HepG2 (cell line): Measurements from ENCODE around the gene ALB. TPM values are rescaled to one million over a fixed set of nuclear protein-coding genes. Genes with fewer than 3 reads are reported as not detected.

Experiments used
- ATF7-NPFF ChIP-seq: sonication (generic); formaldehyde crosslinking; IDR thresholded peaks from 2 replicates; pipeline ENCODE4 v1.8.1; 2023; ENCODE audit warnings: mild to moderate bottlenecking, low read depth, missing genetic modification reagents, moderate library complexity
- ERF ChIP-seq: IDR thresholded peaks from 2 replicates; pipeline ENCODE4 v1.6.1; 2018; ENCODE audit warnings: missing biosample characterization, missing genetic modification reagents
- ETV5 ChIP-seq: IDR thresholded peaks from 2 replicates; pipeline ENCODE4 v1.6.1; 2018; ENCODE audit warnings: missing biosample characterization, missing genetic modification reagents, inconsistent platforms, borderline replicate concordance
- FOSL2 ChIP-seq: sonication (generic); formaldehyde crosslinking; IDR thresholded peaks from 2 replicates; pipeline ENCODE4 v1.4.0; 2020; ENCODE audit warnings: missing genetic modification reagents
- FOXA3 ChIP-seq: IDR thresholded peaks from 2 replicates; pipeline ENCODE4 v1.6.1; 2016; ENCODE audit warnings: missing genetic modification reagents, missing compliant biosample characterization
- HHEX ChIP-seq: IDR thresholded peaks from 2 replicates; pipeline ENCODE4 v1.6.1; 2016; ENCODE audit warnings: control low read depth
- HMG20A ChIP-seq: IDR thresholded peaks from 2 replicates; pipeline ENCODE4 v1.6.1; 2016; ENCODE audit warnings: borderline replicate concordance
- HOXA3 ChIP-seq: sonication (generic); formaldehyde crosslinking; IDR thresholded peaks from 2 replicates; pipeline ENCODE4 v1.5.0; 2020; ENCODE audit warnings: missing genetic modification reagents
- MEIS2 ChIP-seq: sonication (generic); formaldehyde crosslinking; IDR thresholded peaks from 2 replicates; pipeline ENCODE4 v1.9.0; 2021; ENCODE audit warnings: mild to moderate bottlenecking, missing genetic modification reagents
- POGZ ChIP-seq: sonication (generic); formaldehyde crosslinking; IDR thresholded peaks from 2 replicates; pipeline ENCODE4 v1.4.0; 2020; ENCODE audit warnings: mild to moderate bottlenecking, missing genetic modification reagents
- POLR2A ChIP-seq, 2 experiments: IDR thresholded peaks; 2 replicates each; pipeline ENCODE4 v1.6.1; 2011; ENCODE audit warnings: low read depth in 2 of 2, low read length in 2 of 2, mild to moderate bottlenecking in 1 of 2, moderate library complexity in 1 of 2; ENCODE audit not compliant: insufficient read depth in 1 of 2
- SIX1 ChIP-seq: sonication (generic); formaldehyde crosslinking; IDR thresholded peaks from 2 replicates; pipeline ENCODE4 v1.4.0; 2020; ENCODE audit warnings: missing genetic modification reagents, borderline replicate concordance
- SKI ChIP-seq: fragments of 450-650 bp; IDR thresholded peaks from one replicate; pipeline ENCODE4 v1.6.1; 2018; ENCODE audit warnings: mild to moderate bottlenecking; ENCODE audit not compliant: partially characterized antibody
- polyA plus RNA-seq, 8 experiments: library from polyadenylated mRNA; depleted of rRNA in 3 of 8; stranded (reverse) in 7 of 8; unstranded in 1 of 8; fragments of >200 nt; fragmentation: Illumina TruSeq in 4 of 8; extraction: Trizol in 4 of 8; gene quantifications; 2 replicates each; pipeline versions ENCODE4 v1.2.1 to v1.2.3, GENCODE V29; 2011 to 2016; ENCODE audit warnings: low read depth in 4 of 8, missing spikeins in 1 of 8, mixed read lengths in 1 of 8; ENCODE audit not compliant: insufficient read depth in 1 of 8
- total RNA-seq, 5 experiments: library from RNA; depleted of rRNA; stranded (reverse); fragments of >200 nt; fragmentation: Illumina TruSeq; extraction: Trizol; gene quantifications; 2 replicates each; pipeline ENCODE4 v1.2.3, GENCODE V29; 2016; ENCODE audit warnings: low read depth in 1 of 5
- TF ChIP-seq, protein P1 (sequence below): IDR thresholded peaks from 2 replicates; pipeline ENCODE4 v1.6.1; 2016; ENCODE audit warnings: missing biosample characterization, missing genetic modification reagents, low read depth
- TF ChIP-seq, protein P2 (sequence below): sonication (generic); formaldehyde crosslinking; conservative IDR thresholded peaks from 2 replicates; pipeline ENCODE4 v1.4.0; 2020; ENCODE audit warnings: mild to moderate bottlenecking, missing genetic modification reagents, moderate library complexity
- TF ChIP-seq, protein P3 (sequence below): sonication (generic); formaldehyde crosslinking; IDR thresholded peaks from 2 replicates; pipeline ENCODE4 v1.4.0; 2020; ENCODE audit warnings: mild to moderate bottlenecking, low read depth, missing genetic modification reagents
- TF ChIP-seq, protein P4 (sequence below): IDR thresholded peaks from 2 replicates; pipeline ENCODE4 v1.6.1; 2016; ENCODE audit warnings: low read depth
- TF ChIP-seq, protein P5 (sequence below): sonication (generic); formaldehyde crosslinking; IDR thresholded peaks from 2 replicates; pipeline ENCODE4 v1.4.0; 2020; ENCODE audit warnings: missing genetic modification reagents, borderline replicate concordance

Gene ALB
- total and polyA plus RNA-seq, 2 of the 13 experiments (the other 11 are each of a cell fraction or from before 2014, with no cell fraction given) = 22,259 to 22,625 TPM

DNA sequence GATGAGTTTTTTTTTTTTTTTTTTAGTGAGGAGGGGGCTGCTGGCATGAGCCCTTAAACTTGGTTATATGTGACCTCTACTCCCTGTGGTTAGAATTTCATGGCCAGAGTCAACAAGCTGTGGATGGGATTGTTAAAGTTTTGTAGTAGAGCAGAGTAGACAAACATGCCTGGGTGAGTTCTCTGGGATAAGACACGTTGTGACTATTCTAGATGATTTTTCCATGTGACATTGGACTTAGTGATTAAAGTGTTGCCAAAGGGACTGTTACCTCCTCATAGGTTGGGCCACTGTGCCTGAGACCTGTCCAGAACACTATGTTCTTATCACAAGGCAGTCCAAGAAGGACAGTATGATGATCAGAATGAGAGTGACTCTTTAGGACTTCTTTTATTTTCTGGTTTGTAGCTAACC, 28.8 kb upstream of the ALB start (continued):
- TF ChIP-seq SIX1 (CRISPR knock-in tag) = peak; percentile 60; the same call in 1 of the 2 replicates
- TF ChIP-seq, protein P1, sequence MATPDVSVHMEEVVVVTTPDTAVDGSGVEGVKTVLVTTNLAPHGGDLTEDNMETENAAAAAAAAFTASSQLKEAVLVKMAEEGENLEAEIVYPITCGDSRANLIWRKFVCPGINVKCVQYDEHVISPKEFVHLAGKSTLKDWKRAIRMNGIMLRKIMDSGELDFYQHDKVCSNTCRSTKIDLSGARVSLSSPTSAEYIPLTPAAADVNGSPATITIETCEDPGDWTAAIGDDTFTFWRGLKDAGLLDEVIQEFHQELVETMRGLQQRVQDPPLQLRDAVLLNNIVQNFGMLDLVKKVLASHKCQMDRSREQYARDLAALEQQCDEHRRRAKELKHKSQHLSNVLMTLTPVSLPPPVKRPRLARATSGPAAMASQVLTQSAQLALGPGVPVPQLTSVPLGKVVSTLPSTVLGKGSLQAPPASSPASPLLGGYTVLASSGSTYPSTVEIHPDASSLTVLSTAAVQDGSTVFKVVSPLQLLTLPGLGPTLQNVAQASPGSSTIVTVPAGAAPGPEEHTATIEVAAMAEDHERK (CRISPR knock-in tag) = no peak
- TF ChIP-seq, protein P2, sequence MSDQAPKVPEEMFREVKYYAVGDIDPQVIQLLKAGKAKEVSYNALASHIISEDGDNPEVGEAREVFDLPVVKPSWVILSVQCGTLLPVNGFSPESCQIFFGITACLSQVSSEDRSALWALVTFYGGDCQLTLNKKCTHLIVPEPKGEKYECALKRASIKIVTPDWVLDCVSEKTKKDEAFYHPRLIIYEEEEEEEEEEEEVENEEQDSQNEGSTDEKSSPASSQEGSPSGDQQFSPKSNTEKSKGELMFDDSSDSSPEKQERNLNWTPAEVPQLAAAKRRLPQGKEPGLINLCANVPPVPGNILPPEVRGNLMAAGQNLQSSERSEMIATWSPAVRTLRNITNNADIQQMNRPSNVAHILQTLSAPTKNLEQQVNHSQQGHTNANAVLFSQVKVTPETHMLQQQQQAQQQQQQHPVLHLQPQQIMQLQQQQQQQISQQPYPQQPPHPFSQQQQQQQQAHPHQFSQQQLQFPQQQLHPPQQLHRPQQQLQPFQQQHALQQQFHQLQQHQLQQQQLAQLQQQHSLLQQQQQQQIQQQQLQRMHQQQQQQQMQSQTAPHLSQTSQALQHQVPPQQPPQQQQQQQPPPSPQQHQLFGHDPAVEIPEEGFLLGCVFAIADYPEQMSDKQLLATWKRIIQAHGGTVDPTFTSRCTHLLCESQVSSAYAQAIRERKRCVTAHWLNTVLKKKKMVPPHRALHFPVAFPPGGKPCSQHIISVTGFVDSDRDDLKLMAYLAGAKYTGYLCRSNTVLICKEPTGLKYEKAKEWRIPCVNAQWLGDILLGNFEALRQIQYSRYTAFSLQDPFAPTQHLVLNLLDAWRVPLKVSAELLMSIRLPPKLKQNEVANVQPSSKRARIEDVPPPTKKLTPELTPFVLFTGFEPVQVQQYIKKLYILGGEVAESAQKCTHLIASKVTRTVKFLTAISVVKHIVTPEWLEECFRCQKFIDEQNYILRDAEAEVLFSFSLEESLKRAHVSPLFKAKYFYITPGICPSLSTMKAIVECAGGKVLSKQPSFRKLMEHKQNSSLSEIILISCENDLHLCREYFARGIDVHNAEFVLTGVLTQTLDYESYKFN (CRISPR knock-in tag) = peak; percentile 90
- TF ChIP-seq HHEX = peak; percentile 16; the same call in 1 of the 2 replicates
- TF ChIP-seq ERF (CRISPR knock-in tag) = 0 out of 2 replicates have a peak, but pooled peaks have one; percentile 70
- peak; percentile 59 for TF ChIP-seq POGZ (CRISPR knock-in tag)
- peak in 1 of 2 experiments; percentile 42; a peak in 1 of 4 replicates for TF ChIP-seq POLR2A (IDR thresholded peaks at IDR 0.05; ENCODE audit: insufficient read depth in 1 of 2, low read depth in 2 of 2, low read length in 2 of 2)
- peak; percentile 15; the same call in 1 of the 2 replicates for TF ChIP-seq FOSL2 (CRISPR knock-in tag)
- TF ChIP-seq, protein P3, sequence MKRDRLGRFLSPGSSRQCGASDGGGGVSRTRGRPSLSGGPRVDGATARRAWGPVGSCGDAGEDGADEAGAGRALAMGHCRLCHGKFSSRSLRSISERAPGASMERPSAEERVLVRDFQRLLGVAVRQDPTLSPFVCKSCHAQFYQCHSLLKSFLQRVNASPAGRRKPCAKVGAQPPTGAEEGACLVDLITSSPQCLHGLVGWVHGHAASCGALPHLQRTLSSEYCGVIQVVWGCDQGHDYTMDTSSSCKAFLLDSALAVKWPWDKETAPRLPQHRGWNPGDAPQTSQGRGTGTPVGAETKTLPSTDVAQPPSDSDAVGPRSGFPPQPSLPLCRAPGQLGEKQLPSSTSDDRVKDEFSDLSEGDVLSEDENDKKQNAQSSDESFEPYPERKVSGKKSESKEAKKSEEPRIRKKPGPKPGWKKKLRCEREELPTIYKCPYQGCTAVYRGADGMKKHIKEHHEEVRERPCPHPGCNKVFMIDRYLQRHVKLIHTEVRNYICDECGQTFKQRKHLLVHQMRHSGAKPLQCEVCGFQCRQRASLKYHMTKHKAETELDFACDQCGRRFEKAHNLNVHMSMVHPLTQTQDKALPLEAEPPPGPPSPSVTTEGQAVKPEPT (CRISPR knock-in tag) = no peak
- peak; percentile 39 for TF ChIP-seq SKI
- TF ChIP-seq ATF7-NPFF = 0 out of 2 replicates have a peak, but pooled peaks have one; percentile 35
- TF ChIP-seq ETV5 (CRISPR knock-in tag) = peak; percentile 16; the same call in 1 of the 2 replicates
- TF ChIP-seq, protein P4, sequence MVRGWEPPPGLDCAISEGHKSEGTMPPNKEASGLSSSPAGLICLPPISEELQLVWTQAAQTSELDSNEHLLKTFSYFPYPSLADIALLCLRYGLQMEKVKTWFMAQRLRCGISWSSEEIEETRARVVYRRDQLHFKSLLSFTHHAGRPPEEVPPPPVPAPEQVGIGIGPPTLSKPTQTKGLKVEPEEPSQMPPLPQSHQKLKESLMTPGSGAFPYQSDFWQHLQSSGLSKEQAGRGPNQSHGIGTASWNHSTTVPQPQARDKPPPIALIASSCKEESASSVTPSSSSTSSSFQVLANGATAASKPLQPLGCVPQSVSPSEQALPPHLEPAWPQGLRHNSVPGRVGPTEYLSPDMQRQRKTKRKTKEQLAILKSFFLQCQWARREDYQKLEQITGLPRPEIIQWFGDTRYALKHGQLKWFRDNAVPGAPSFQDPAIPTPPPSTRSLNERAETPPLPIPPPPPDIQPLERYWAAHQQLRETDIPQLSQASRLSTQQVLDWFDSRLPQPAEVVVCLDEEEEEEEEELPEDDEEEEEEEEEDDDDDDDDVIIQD = peak; percentile 66; the same call in 1 of the 2 replicates
- TF ChIP-seq, protein P5, sequence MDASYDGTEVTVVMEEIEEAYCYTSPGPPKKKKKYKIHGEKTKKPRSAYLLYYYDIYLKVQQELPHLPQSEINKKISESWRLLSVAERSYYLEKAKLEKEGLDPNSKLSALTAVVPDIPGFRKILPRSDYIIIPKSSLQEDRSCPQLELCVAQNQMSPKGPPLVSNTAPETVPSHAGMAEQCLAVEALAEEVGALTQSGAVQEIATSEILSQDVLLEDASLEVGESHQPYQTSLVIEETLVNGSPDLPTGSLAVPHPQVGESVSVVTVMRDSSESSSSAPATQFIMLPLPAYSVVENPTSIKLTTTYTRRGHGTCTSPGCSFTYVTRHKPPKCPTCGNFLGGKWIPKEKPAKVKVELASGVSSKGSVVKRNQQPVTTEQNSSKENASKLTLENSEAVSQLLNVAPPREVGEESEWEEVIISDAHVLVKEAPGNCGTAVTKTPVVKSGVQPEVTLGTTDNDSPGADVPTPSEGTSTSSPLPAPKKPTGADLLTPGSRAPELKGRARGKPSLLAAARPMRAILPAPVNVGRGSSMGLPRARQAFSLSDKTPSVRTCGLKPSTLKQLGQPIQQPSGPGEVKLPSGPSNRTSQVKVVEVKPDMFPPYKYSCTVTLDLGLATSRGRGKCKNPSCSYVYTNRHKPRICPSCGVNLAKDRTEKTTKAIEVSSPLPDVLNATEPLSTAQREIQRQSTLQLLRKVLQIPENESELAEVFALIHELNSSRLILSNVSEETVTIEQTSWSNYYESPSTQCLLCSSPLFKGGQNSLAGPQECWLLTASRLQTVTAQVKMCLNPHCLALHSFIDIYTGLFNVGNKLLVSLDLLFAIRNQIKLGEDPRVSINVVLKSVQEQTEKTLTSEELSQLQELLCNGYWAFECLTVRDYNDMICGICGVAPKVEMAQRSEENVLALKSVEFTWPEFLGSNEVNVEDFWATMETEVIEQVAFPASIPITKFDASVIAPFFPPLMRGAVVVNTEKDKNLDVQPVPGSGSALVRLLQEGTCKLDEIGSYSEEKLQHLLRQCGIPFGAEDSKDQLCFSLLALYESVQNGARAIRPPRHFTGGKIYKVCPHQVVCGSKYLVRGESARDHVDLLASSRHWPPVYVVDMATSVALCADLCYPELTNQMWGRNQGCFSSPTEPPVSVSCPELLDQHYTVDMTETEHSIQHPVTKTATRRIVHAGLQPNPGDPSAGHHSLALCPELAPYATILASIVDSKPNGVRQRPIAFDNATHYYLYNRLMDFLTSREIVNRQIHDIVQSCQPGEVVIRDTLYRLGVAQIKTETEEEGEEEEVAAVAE = peak; percentile 69; the same call in 1 of the 2 replicates
- TF ChIP-seq MEIS2 (CRISPR knock-in tag) = 0 out of 2 replicates have a peak, but pooled peaks have one; percentile 45
- peak; percentile 69 for TF ChIP-seq HMG20A (CRISPR knock-in tag)
- TF ChIP-seq HOXA3 = peak; percentile 31; the same call in 1 of the 2 replicates
- peak; percentile 93 for TF ChIP-seq FOXA3 (CRISPR knock-in tag)
